ENCODE results near the gene PDZK1.
"Not testable (repeated sequence)": the region's sequence is repeated elsewhere in the genome, so short reads cannot be mapped to it uniquely, and the experiment has no call there.

Gene PDZK1

GRCh38 chr1:145688924-145689323 is 18.2 kb downstream of the PDZK1 start:
- H3K4me3 ChIP-seq (ENCODE audit: low read depth, low read length) = no peak overlapping the region
- no peak for DNase-seq (ENCODE audit: low read depth)
- TF ChIP-seq CTCF (IDR thresholded peaks at IDR 0.05; ENCODE audit: control insufficient read depth, extremely low read depth, insufficient read depth) = no peak

DNA sequence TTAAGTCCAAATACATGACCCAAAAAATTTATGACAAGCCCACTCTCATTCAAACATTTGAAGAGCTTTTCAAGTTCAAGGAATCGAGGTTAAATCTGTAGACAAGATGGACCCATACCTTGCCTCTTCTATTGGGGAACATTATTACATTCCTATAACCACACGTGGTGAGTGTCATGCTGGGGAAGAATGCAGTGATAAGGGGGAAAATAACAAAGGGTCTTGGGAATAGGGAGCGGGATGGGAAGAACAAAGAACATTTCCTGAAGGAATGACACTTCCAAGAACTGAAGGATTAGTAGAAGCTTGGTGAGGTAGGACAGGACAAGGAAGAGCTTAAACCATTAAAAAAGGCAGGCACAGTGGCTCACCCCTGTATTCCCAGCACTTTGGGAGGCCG is 18.8 kb downstream of the PDZK1 start:
- no peak overlapping the region for H3K4me3 ChIP-seq (ENCODE audit: low read depth, low read length)
- DNase-seq (ENCODE audit: low read depth) = no peak
- TF ChIP-seq CTCF (IDR thresholded peaks at IDR 0.05; ENCODE audit: control insufficient read depth, extremely low read depth, insufficient read depth) = no peak

DNA sequence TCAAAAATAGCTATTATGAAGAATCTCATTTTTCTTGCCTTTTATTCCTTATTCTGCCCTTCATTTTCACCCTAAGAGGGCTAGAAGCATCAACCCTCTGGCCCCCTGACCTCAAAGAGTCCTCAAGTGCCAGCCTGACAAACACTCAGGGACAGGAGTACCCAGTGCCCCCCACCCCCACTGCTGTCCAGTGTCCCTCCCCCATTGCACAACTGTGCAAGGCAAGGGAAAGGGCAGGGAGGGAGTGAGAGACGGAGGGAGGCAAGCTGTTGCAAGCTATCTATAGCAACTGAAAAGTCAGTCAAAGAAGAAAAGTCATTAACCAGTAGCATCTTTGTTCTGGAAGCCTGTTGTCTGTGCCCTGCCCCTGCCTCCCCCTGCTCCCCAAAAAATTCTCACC is 21.1 kb downstream of the PDZK1 start:
- DNase-seq (ENCODE audit: low read depth); H3K4me3 ChIP-seq (ENCODE audit: low read depth, low read length): not testable (repeated sequence)

DNA sequence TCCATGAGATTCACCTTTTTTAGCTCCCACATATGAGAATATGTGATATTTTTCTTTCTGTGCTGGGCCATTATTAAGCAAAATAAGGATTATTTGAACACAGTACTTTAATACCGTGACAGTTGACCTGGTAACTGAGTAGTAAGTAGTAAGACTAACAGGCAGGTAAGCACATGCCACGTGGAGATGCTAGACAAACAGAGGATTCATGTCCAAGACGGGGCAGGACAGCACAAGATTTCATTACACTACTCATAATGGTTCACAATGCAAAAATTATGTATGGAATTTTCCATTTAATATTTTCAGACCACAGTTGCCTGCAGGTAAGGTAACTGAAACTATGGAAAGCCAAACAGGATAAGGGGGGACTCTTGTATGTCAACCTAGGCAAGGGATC is 22.3 kb downstream of the PDZK1 start:
- H3K4me3 ChIP-seq (ENCODE audit: low read depth, low read length); DNase-seq (ENCODE audit: low read depth): not testable (repeated sequence)

GRCh38 chr1:145673217-145673616 is 34.0 kb downstream of the PDZK1 start:
- DNase-seq (ENCODE audit: low read depth) = not testable (repeated sequence)

DNA sequence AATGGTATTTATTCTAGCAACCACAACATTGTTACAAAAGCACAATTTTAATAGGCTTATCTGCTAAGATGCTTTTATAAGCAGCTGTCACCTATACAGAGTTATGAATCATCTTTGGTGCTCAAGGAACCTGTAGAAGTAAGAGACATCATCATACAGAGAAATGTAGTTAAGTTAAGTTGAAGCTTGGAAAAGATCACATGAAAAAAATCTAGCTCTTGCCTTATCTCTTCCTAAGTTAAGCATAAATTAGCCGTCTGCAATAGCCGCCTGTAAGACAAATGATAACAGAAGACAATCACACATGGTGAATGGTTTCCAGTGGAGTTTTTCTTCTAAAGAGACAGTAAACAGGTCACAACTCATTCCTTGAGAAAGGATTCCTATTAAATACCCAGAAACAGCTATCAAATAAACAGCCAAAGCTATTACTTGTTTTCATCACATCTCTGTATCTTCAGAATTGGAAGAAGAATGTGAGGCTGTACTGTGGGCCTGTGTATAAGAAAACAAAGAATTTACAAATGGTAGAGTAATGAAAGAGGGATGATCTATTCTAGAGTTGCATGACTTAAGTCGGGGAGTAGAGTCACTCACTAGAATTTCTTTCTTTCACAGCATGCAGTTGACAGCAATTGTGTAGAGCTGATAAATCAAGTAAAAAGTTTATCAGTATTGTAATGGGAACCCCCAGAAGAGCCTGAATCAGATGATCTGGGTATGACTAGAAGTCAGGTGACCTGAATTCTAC is 36.0 kb downstream of the PDZK1 start:
- not testable (repeated sequence) for H3K4me3 ChIP-seq (ENCODE audit: low read depth, low read length); DNase-seq (ENCODE audit: low read depth)

More at GRCh38 chr1:145673217-145673616, 34.0 kb downstream of the PDZK1 start:
- H3K4me3 ChIP-seq (ENCODE audit: low read depth, low read length) = not testable (repeated sequence)

- H3K4me3 ChIP-seq (ENCODE audit: low read depth, low read length); DNase-seq (ENCODE audit: low read depth): not testable (repeated sequence)
These were observed 42.2 kb downstream of the PDZK1 start for GRCh38 chr1:145665015-145665414.

- not testable (repeated sequence) for DNase-seq (ENCODE audit: low read depth); H3K4me3 ChIP-seq (ENCODE audit: low read depth, low read length)
These were observed 44.7 kb downstream of the PDZK1 start for GRCh38 chr1:145662502-145662901.

DNA sequence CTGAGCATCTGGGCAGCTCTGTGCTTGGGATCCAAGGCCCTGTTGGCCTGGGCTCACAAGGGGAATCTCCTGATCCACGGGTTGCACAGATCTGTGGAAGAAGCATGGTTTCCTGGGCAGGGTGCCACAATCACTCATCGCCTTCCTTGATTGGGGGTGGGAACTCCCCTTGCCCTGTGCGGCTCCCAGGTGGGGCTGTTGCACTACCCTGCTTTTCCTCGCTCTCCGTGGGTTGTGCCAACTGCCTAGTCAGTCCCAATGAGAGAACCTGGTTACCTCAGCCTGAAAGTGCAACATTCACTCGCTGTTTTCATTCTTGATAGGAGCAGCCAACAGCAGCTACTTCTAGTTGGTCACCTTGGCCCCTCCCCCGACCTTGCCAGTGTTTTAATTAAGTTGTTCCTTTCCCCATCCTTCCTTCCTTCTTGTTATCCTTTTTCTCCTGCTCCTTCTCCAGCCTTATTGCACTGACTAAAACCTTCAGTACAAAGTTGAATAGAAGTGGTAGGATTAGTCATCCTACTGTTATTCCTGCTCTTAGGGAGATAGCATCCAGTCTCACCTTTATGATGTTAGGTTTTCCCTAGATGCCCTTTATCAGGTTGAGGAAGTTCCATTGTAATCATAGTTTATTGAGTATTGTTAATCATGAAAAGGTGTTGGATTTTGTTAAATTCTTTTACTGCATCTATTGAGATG is 50.8 kb downstream of the PDZK1 start:
- H3K4me3 ChIP-seq (ENCODE audit: low read depth, low read length); DNase-seq (ENCODE audit: low read depth): not testable (repeated sequence)

DNA sequence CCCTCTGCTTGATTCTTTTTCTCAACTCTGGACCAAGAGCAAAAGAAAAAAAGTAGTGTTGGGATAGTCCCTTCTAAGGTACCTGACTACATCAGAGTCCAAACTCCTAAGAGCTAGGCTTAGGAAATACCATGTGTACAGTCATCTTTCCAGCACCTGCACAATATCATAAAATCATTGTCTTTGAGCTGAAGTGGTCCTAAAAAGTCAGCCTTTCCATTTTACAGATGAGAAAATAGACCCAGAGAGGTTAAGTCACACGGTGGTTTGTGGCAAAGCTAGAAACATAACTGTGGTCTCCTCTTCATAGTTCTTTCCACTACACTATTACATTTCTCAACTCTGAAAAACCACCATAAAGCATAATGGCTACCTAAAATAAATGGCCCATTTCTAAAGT is 63.2 kb downstream of the PDZK1 start:
- H3K4me3 ChIP-seq (ENCODE audit: low read depth, low read length); DNase-seq (ENCODE audit: low read depth): not testable (repeated sequence)

DNA sequence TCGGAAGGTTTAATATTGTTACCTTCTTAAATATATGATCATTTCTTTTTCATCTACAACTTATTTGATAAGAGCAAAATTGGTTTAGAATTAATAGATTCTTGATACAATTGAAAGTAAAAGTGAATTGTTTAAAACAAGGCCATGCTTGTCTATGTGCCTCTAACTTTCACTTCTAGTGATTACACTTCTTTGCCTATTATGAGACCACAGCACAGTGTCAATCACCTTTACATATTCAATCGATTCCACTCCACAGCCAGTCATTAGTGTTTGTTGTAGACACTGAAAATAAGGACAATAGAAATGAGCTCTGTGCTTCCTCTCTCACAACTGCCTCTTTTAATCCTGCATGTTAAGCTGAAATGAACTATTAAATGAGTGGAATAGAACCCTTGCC is 65.3 kb downstream of the PDZK1 start:
- H3K4me3 ChIP-seq (ENCODE audit: low read depth, low read length) = not testable (repeated sequence)

GRCh38 chr1:145636237-145636636 is 70.9 kb downstream of the PDZK1 start:
- not testable (repeated sequence) for DNase-seq (ENCODE audit: low read depth); H3K4me3 ChIP-seq (ENCODE audit: low read depth, low read length)

More for the DNA sequence above, 65.3 kb downstream of the PDZK1 start:
- not testable (repeated sequence) for DNase-seq (ENCODE audit: low read depth)

DNA sequence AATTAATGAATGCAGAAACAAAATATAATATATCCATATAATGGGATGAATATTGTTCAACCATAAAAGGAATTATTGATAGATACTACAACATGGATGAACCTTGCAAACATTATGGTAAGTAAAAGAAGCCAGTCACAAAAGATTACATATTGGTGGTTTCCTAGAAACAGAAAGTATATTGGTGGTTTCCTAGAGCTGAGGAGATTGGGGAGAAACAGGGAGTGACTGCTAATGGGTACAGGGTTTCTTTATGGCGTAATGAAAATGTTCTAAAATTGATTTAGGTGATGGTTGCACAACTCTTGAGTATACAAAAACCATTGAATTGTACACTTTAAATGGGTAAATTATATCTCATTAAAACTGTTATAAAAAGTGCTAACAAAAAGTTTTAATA is 85.0 kb downstream of the PDZK1 start:
- DNase-seq (ENCODE audit: low read depth); H3K4me3 ChIP-seq (ENCODE audit: low read depth, low read length): not testable (repeated sequence)
